GM12864 (cell line): ENCODE measurements around the gene EI24.
"Not testable (repeated sequence)": the region's sequence is repeated elsewhere in the genome, so short reads cannot be mapped to it uniquely, and the experiment has no call there.

Experiments
- DNase-seq: peaks from one replicate; pipeline ENCODE4 v3.0.0-alpha.2; 2011; ENCODE audit warnings: low read depth
- H3K4me3 ChIP-seq: 2 replicates; pipeline ENCODE4 v1.5.1; 2011; ENCODE audit warnings: mild to moderate bottlenecking, low read depth, low read length, control low read depth
- CTCF ChIP-seq: IDR thresholded peaks from 2 replicates; pipeline ENCODE4 v1.5.1; 2011; ENCODE audit warnings: low read depth, mild to moderate bottlenecking, moderate library complexity, low read length, control low read depth, inconsistent platforms; ENCODE audit errors: missing control alignments

The EI24 gene

GRCh38 chr11:125562430-125562829 lies 6.8 kb upstream of the EI24 start:
- no peak for TF ChIP-seq CTCF
- H3K4me3 ChIP-seq = no peak overlapping the region
- no peak for DNase-seq

GRCh38 chr11:125564357-125564756 lies 4.9 kb upstream of the EI24 start:
- no peak for TF ChIP-seq CTCF
- no peak overlapping the region for H3K4me3 ChIP-seq
- no peak for DNase-seq

GRCh38 chr11:125566235-125566634 lies 3.0 kb upstream of the EI24 start:
- no peak for DNase-seq
- no peak for TF ChIP-seq CTCF
- H3K4me3 ChIP-seq = no peak overlapping the region

GRCh38 chr11:125569915-125570621 lies 791 bp downstream of the EI24 start:
- H3K4me3 ChIP-seq = peak overlapping the region; percentile 97
- no peak for DNase-seq
- no peak for TF ChIP-seq CTCF

- peak overlapping the region; percentile 97 for H3K4me3 ChIP-seq
- no peak for DNase-seq
- no peak for TF ChIP-seq CTCF
Observed at GRCh38 chr11:125570952-125571351, 1.7 kb downstream of the EI24 start.

- H3K4me3 ChIP-seq = no peak overlapping the region
- no peak for TF ChIP-seq CTCF
- DNase-seq = no peak
Observed at GRCh38 chr11:125572916-125573315, 3.6 kb downstream of the EI24 start.

GRCh38 chr11:125577181-125577580 lies 7.9 kb downstream of the EI24 start:
- not testable (repeated sequence) for H3K4me3 ChIP-seq, DNase-seq
